MCF 10A (cell line): ENCODE data around the gene PALLD. TPM values are rescaled to one million over a fixed set of nuclear protein-coding genes. Genes with fewer than 3 reads are reported as not detected.
A peak's percentile ranks its signal among the peaks of the same experiment; 100 is the strongest.

Source experiments
- BruUV-seq: library from RNA; stranded (reverse); fragments of 400-500 nt; replicated peaks from 2 replicates; lab custom pipeline; 2021; lab: Mats Ljungman, UMichigan
- CTCF ChIA-PET: fragments of 300-600 bp; sonication (Branson Sonifier 250); formaldehyde crosslinking; extraction: SDS; loops from one replicate; lab custom pipeline; 2021; ENCODE audit warnings: antibody characterized with exemption, inconsistent platforms; lab: Yijun Ruan, JAX
- POLR2A ChIA-PET: fragments of 300-600, 350-650 bp; sonication (Branson Sonifier 250); formaldehyde crosslinking; extraction: SDS; loops from one replicate; lab custom pipeline; 2020; ENCODE audit warnings: antibody characterized with exemption, inconsistent platforms; lab: Yijun Ruan, JAX
- DNase-seq: peaks from one replicate; pipeline ENCODE4 v3.0.0-alpha.2; 2018; ENCODE audit not compliant: unreplicated experiment
- H3K27ac Mint-ChIP-seq: one replicate; pipeline ENCODE4 v1.8.0; 2022; ENCODE audit warnings: mild to moderate bottlenecking, low read depth, mixed read lengths; ENCODE audit not compliant: unreplicated experiment
- H3K27me3 Mint-ChIP-seq: one replicate; pipeline ENCODE4 v1.8.0; 2022; ENCODE audit warnings: mixed read lengths; ENCODE audit not compliant: insufficient read depth, unreplicated experiment
- H3K36me3 Mint-ChIP-seq: one replicate; pipeline ENCODE4 v1.8.0; 2022; ENCODE audit warnings: mild to moderate bottlenecking, moderate library complexity, mixed read lengths; ENCODE audit not compliant: insufficient read depth, unreplicated experiment
- H3K4me1 Mint-ChIP-seq: one replicate; pipeline ENCODE4 v1.8.0; 2022; ENCODE audit warnings: mixed read lengths; ENCODE audit not compliant: insufficient read depth, unreplicated experiment
- H3K4me3 Mint-ChIP-seq: one replicate; pipeline ENCODE4 v1.8.0; 2022; ENCODE audit warnings: mild to moderate bottlenecking, moderate library complexity, mixed read lengths; ENCODE audit not compliant: unreplicated experiment
- H3K9me3 Mint-ChIP-seq: one replicate; pipeline ENCODE4 v1.8.0; 2022; ENCODE audit warnings: mixed read lengths; ENCODE audit not compliant: unreplicated experiment
- CTCF ChIP-seq: fragments of 200-600 bp; IDR thresholded peaks from one replicate; pipeline ENCODE4 v1.8.0; 2022; ENCODE audit warnings: antibody characterized with exemption, mild to moderate bottlenecking; ENCODE audit not compliant: unreplicated experiment
- intact Hi-C: fragments of 100-400 bp; cut with micrococcal nuclease; formaldehyde crosslinking; loops from 2 replicates; pipeline ENCODE4 v1.14.1; 2022
- total RNA-seq: library from RNA; stranded (reverse); gene quantifications from 2 replicates; pipeline ENCODE4 v1.2.3, GENCODE V29; 2022

PALLD gene
- total RNA-seq, 1 experiment from 2014 or later = 191 TPM

- Mint-ChIP-seq H3K4me1 (peaks cover 48% of the 10 kb centered on the region), H3K36me3 (no peaks in the 10 kb centered on the region), H3K9me3 (no peaks in the 10 kb centered on the region), H3K27me3 (no peaks in the 10 kb centered on the region), H3K4me3 (no peak overlapping the region), H3K27ac (no peak overlapping the region)
- POLR2A ChIA-PET = interaction anchor here (0.6 kb wide), 1 partner anchor 8 kb away, joined by 3 read pairs; no protein-coding TSS in a partner anchor
- DNase-seq = no peak
- CTCF ChIA-PET = no interaction called here
- TF ChIP-seq CTCF = no peak
- no TSS peak for BruUV-seq
- intact Hi-C loops = no loop called here
Observed at GRCh38 chr4:168761066-168761465, 264.2 kb downstream of the PALLD start.

- POLR2A ChIA-PET = interaction anchor here (0.7 to 2.6 kb wide), 6 partner anchors 11 to 285 kb away, joined by 3 to 6 read pairs (median 4); no protein-coding TSS in a partner anchor
- intact Hi-C loops = no loop called here
- H3K27ac Mint-ChIP-seq = peak overlapping the region; percentile 80
Observed at GRCh38 chr4:168765322-168765721, 268.5 kb downstream of the PALLD start.

GRCh38 chr4:168765726-168766125 lies 268.9 kb downstream of the PALLD start:
- Mint-ChIP-seq H3K27me3 (no peaks in the 10 kb centered on the region), H3K4me3 (no peak overlapping the region), H3K36me3 (no peaks in the 10 kb centered on the region), H3K27ac (peak overlapping the region; percentile 80), H3K9me3 (no peaks in the 10 kb centered on the region), H3K4me1 (peaks cover 50% of the 10 kb centered on the region)
- ChIA-PET POLR2A (interaction anchor here (0.7 to 2.6 kb wide), 8 partner anchors 10 to 67 kb away, joined by 3 to 6 read pairs (median 4); no protein-coding TSS in a partner anchor), CTCF (interaction anchor here (0.7 to 2.3 kb wide), 5 partner anchors 10 to 385 kb away, joined by 3 to 5 read pairs (median 3); no protein-coding TSS in a partner anchor)
- peak; percentile 85 for DNase-seq
- no peak for TF ChIP-seq CTCF
- intact Hi-C loops = no loop called here
- no TSS peak for BruUV-seq

More at GRCh38 chr4:168765322-168765721, 268.5 kb downstream of the PALLD start:
- Mint-ChIP-seq H3K36me3 (no peaks in the 10 kb centered on the region), H3K4me3 (no peak overlapping the region), H3K4me1 (peaks cover 48% of the 10 kb centered on the region), H3K9me3 (no peaks in the 10 kb centered on the region), H3K27me3 (no peaks in the 10 kb centered on the region)
- BruUV-seq = no TSS peak
- CTCF ChIA-PET = interaction anchor here (0.7 to 2.3 kb wide), 5 partner anchors 11 to 386 kb away, joined by 3 to 5 read pairs (median 3); no protein-coding TSS in a partner anchor
- TF ChIP-seq CTCF = no peak
- no peak for DNase-seq

- POLR2A ChIA-PET = interaction anchor here (0.6 to 2.6 kb wide), 8 partner anchors 11 to 127 kb away, joined by 3 to 6 read pairs (median 3); no protein-coding TSS in a partner anchor
- CTCF ChIA-PET = interaction anchor here (0.5 to 2.3 kb wide), 6 partner anchors 9 to 67 kb away, joined by 3 to 5 read pairs (median 4); no protein-coding TSS in a partner anchor
- H3K4me1 Mint-ChIP-seq = peaks cover 50% of the 10 kb centered on the region
- H3K27ac Mint-ChIP-seq = peak overlapping the region; percentile 80
- no peaks in the 10 kb centered on the region for H3K27me3 Mint-ChIP-seq
- no TSS peak for BruUV-seq
- no peak for TF ChIP-seq CTCF
- H3K9me3 Mint-ChIP-seq = no peaks in the 10 kb centered on the region
- intact Hi-C loops = no loop called here
- H3K36me3 Mint-ChIP-seq = no peaks in the 10 kb centered on the region
- no peak overlapping the region for H3K4me3 Mint-ChIP-seq
- DNase-seq = peak; percentile 47
Observed at GRCh38 chr4:168766604-168767316, 269.9 kb downstream of the PALLD start.
